SK-N-SH (cell line): ENCODE measurements around the gene NPR1. TPM values are rescaled to one million over a fixed set of nuclear protein-coding genes. Genes with fewer than 3 reads are reported as not detected.
A peak's percentile ranks its signal among the peaks of the same experiment; 100 is the strongest.

Source experiments
- CTCF ChIA-PET: fragments of 300-600, 350-600 bp; formaldehyde crosslinking; extraction: SDS; loops from one replicate; lab custom pipeline; 2021; lab: Yijun Ruan, JAX
- POLR2A ChIA-PET: fragments of 350-600 bp; sonication (Branson Sonifier 250); formaldehyde crosslinking; extraction: SDS; loops from one replicate; lab custom pipeline; 2020; ENCODE audit warnings: antibody characterized with exemption, inconsistent platforms; lab: Yijun Ruan, JAX
- DNase-seq: peaks from one replicate; pipeline ENCODE4 v3.0.0; 2012
- H2AFZ ChIP-seq: fragments of 200-600 bp; sonication (generic); 2 replicates; pipeline ENCODE4 v1.8.1; 2016; ENCODE audit warnings: antibody characterized with exemption, mild to moderate bottlenecking, low read depth
- H3F3A ChIP-seq: fragments of 200-600 bp; sonication (generic); replicated peaks from 2 replicates; pipeline ENCODE3; 2016; ENCODE audit warnings: antibody characterized with exemption, mild to moderate bottlenecking; ENCODE audit not compliant: insufficient read depth
- H3K27ac ChIP-seq, 2 experiments: fragments of 200-500 bp in 1 of 2; fragments of 200-600 bp in 1 of 2; sonication (Bioruptor generic) in 1 of 2; sonication (generic), shearing (Covaris generic) in 1 of 2; 2 replicates each; pipeline versions ENCODE4 v1.5.1 to v1.6.1; 2014 to 2016; ENCODE audit warnings: low read depth in 2 of 2, inconsistent platforms in 1 of 2, low read length in 1 of 2, mild to moderate bottlenecking in 1 of 2, mixed read lengths in 1 of 2
- H3K27me3 ChIP-seq: fragments of 200-600 bp; sonication (generic), shearing (Covaris generic); 2 replicates; pipeline ENCODE4 v1.6.1; 2016; ENCODE audit warnings: mixed run types; ENCODE audit not compliant: insufficient read depth
- H3K36me3 ChIP-seq, 2 experiments: fragments of 200-500 bp in 1 of 2; fragments of 200-600 bp in 1 of 2; sonication (Bioruptor generic) in 1 of 2; sonication (generic) in 1 of 2; replicated peaks in 1 of 2; 2 replicates each; pipeline versions ENCODE3 to v1.5.1; 2014 to 2016; ENCODE audit warnings: low read length in 1 of 2, mild to moderate bottlenecking in 1 of 2; ENCODE audit not compliant: insufficient read depth in 2 of 2, control insufficient read depth in 1 of 2
- H3K4me1 ChIP-seq, 2 experiments: fragments of 200-500 bp in 1 of 2; fragments of 200-600 bp in 1 of 2; sonication (Bioruptor generic) in 1 of 2; sonication (generic), shearing (Covaris generic) in 1 of 2; 2 replicates each; pipeline versions ENCODE4 v1.5.1 to v1.6.1; 2014 to 2016; ENCODE audit warnings: low read depth in 1 of 2, low read length in 1 of 2, mixed run types in 1 of 2; ENCODE audit not compliant: insufficient read depth in 2 of 2, control insufficient read depth in 1 of 2
- H3K4me2 ChIP-seq: fragments of 200-600 bp; sonication (generic), shearing (Covaris generic); 2 replicates; pipeline ENCODE4 v1.6.1; 2017; ENCODE audit warnings: mixed run types
- H3K4me3 ChIP-seq, 2 experiments: fragments of 200-500 bp in 1 of 2; fragments of 200-600 bp in 1 of 2; sonication (Bioruptor generic) in 1 of 2; sonication (generic), shearing (Covaris generic) in 1 of 2; 2 replicates each; pipeline versions ENCODE4 v1.5.1 to v1.8.1; 2014 to 2016; ENCODE audit warnings: low read depth in 2 of 2, inconsistent platforms in 1 of 2, low read length in 1 of 2, mild to moderate bottlenecking in 1 of 2, mixed read lengths in 1 of 2, moderate library complexity in 1 of 2
- H3K79me2 ChIP-seq: fragments of 200-600 bp; sonication (generic); 2 replicates; pipeline ENCODE4 v1.8.1; 2017; ENCODE audit warnings: mild to moderate bottlenecking; ENCODE audit not compliant: insufficient read depth
- H3K9ac ChIP-seq: fragments of 200-600 bp; sonication (generic); 2 replicates; pipeline ENCODE4 v1.6.1; 2017; ENCODE audit warnings: mixed run types
- H3K9me2 ChIP-seq: fragments of 200-600 bp; sonication (generic); 2 replicates; pipeline ENCODE4 v1.6.1; 2017; ENCODE audit warnings: mixed run types
- H3K9me3 ChIP-seq: fragments of 200-600 bp; sonication (generic); 2 replicates; pipeline ENCODE4 v1.6.1; 2017; ENCODE audit warnings: mixed run types, mild to moderate bottlenecking, moderate library complexity
- H4K20me1 ChIP-seq: fragments of 200-600 bp; sonication (generic); 2 replicates; pipeline ENCODE4 v1.6.1; 2017; ENCODE audit warnings: mild to moderate bottlenecking, mixed run types; ENCODE audit not compliant: insufficient read depth
- JUND ChIP-seq: IDR thresholded peaks from 2 replicates; pipeline ENCODE4 v1.4.0; 2012
- MAX ChIP-seq: IDR thresholded peaks from 2 replicates; pipeline ENCODE4 v1.4.0; 2012; ENCODE audit warnings: low read depth
- MXI1 ChIP-seq: IDR thresholded peaks from 2 replicates; pipeline ENCODE4 v1.6.1; 2012; ENCODE audit warnings: mild to moderate bottlenecking, low read depth, low read length, improper control_type of control experiment
- REST ChIP-seq: IDR thresholded peaks from 2 replicates; pipeline ENCODE4 v1.6.1; 2012; ENCODE audit warnings: mild to moderate bottlenecking, low read depth, low read length, moderate library complexity
- RXRA ChIP-seq: IDR thresholded peaks from 2 replicates; pipeline ENCODE4 v1.4.0; 2012; ENCODE audit warnings: low read depth, mild to moderate bottlenecking, borderline replicate concordance
- SIN3A ChIP-seq: IDR thresholded peaks from 2 replicates; pipeline ENCODE4 v1.6.1; 2012; ENCODE audit warnings: low read depth, mild to moderate bottlenecking, low read length, moderate library complexity, borderline replicate concordance
- SMC3 ChIP-seq: IDR thresholded peaks from 2 replicates; pipeline ENCODE4 v1.6.1; 2012; ENCODE audit warnings: low read depth, low read length, improper control_type of control experiment
- TAF1 ChIP-seq: IDR thresholded peaks from 2 replicates; pipeline ENCODE4 v1.6.1; 2012; ENCODE audit warnings: low read depth, mild to moderate bottlenecking, low read length, moderate library complexity, borderline replicate concordance
- TCF12 ChIP-seq: IDR thresholded peaks from 2 replicates; pipeline ENCODE4 v1.4.0; 2012
- TEAD4 ChIP-seq: IDR thresholded peaks from 2 replicates; pipeline ENCODE4 v1.4.0; 2012; ENCODE audit warnings: mild to moderate bottlenecking, borderline replicate concordance; ENCODE audit not compliant: insufficient read depth
- YY1 ChIP-seq: IDR thresholded peaks from 2 replicates; pipeline ENCODE4 v1.4.0; 2012; ENCODE audit warnings: low read depth, mild to moderate bottlenecking
- WGBS: methylation state at CpG from one replicate; pipeline ENCODE4 v1.1.6; 2017; ENCODE audit warnings: low lambda C conversion rate; 5-methylcytosine and 5-hydroxymethylcytosine counted together
- polyA plus RNA-seq, 3 experiments: library from polyadenylated mRNA; depleted of rRNA; stranded (reverse); fragments of >200 nt; gene quantifications; 2 replicates each; pipeline ENCODE4 v1.2.3, GENCODE V29; 2012

The NPR1 gene
- polyA plus RNA-seq, 1 of the 3 experiments (the other 2 are of a cell fraction), result 0.12 TPM

- H3K27ac ChIP-seq, result peak overlapping the region; percentile 83 to 91
- peaks cover 4 to 15% of the 10 kb centered on the region in 2 experiments for H3K36me3 ChIP-seq
- peaks cover 6% of the 10 kb centered on the region for H3F3A ChIP-seq
- H2AFZ ChIP-seq, result peak overlapping the region; percentile 92
- no peaks in the 10 kb centered on the region for H4K20me1 ChIP-seq
- no peaks in the 10 kb centered on the region for H3K27me3 ChIP-seq
- no peaks in the 10 kb centered on the region for H3K9me2 ChIP-seq
- TF ChIP-seq SIN3A, result 0 out of 2 replicates have a peak, but pooled peaks have one; percentile 22
- no peak for TF ChIP-seq REST
- peak; percentile 37; the same call in 1 of the 2 replicates for TF ChIP-seq MXI1
- no peak for TF ChIP-seq SMC3
- peak; percentile 55 for DNase-seq
- H3K79me2 ChIP-seq, result peaks cover 29% of the 10 kb centered on the region
- peaks cover 9 to 12% of the 10 kb centered on the region in 2 experiments; a peak in 2 of 4 replicates for H3K4me1 ChIP-seq
- peak overlapping the region; percentile 97 for H3K9ac ChIP-seq
- H3K9me3 ChIP-seq, result no peaks in the 10 kb centered on the region
- POLR2A ChIA-PET, result interaction anchor here (0.9 to 1.3 kb wide), 4 partner anchors 10 to 262 kb away, joined by 3 to 4 read pairs (median 4); partner anchors contain the start of genes CREB3L4 and RPS27
- H3K4me2 ChIP-seq, result peak overlapping the region; percentile 99
- CTCF ChIA-PET, result interaction anchor here (1.0 to 8.6 kb wide), 4 partner anchors 11 to 50 kb away, joined by 3 to 56 read pairs (median 6); partner anchors contain the start of gene NPR1
- peak overlapping the region; percentile 72 to 97 for H3K4me3 ChIP-seq
- WGBS, result 1% methylated on average over 18 of the region's 19 CpGs
Observed at GRCh38 chr1:153728305-153729066, 50.0 kb downstream of the NPR1 start.

- TF ChIP-seq YY1 (no peak), JUND (no peak), TCF12 (no peak), RXRA (no peak), TAF1 (no peak), MAX (no peak), TEAD4 (no peak)
- Histone ChIP-seq H3K4me2 (peak overlapping the region; percentile 99; the same call in 1 of the 2 replicates), H3K4me1 (peaks cover 9 to 12% of the 10 kb centered on the region in 2 experiments; a peak in 2 of 4 replicates), H3K27me3 (no peaks in the 10 kb centered on the region), H4K20me1 (no peaks in the 10 kb centered on the region), H3K79me2 (peaks cover 37% of the 10 kb centered on the region), H2AFZ (no peak overlapping the region), H3K9ac (no peak overlapping the region), H3K9me2 (no peaks in the 10 kb centered on the region), H3K27ac (no peak overlapping the region), H3K9me3 (no peaks in the 10 kb centered on the region), H3F3A (peaks cover 6% of the 10 kb centered on the region), H3K4me3 (no peak overlapping the region), H3K36me3 (peaks cover 4 to 15% of the 10 kb centered on the region in 2 experiments)
- ChIA-PET POLR2A (no interaction called here), CTCF (interaction anchor here (0.7 to 8.6 kb wide), 3 partner anchors 18 to 52 kb away, joined by 3 to 56 read pairs (median 8); partner anchors contain the start of gene NPR1)
- no peak for DNase-seq
- 60% methylated on average over 5 of the region's 5 CpGs for WGBS
Observed at GRCh38 chr1:153730468-153730988, 52.0 kb downstream of the NPR1 start.
